Thymus (tissue), 11 donors: ENCODE results near the gene APOL6. TPM values are rescaled to one million over a fixed set of nuclear protein-coding genes. Genes with fewer than 3 reads are reported as not detected.
A peak's percentile ranks its signal among the peaks of the same experiment; 100 is the strongest.

Source experiments
- DNase-seq, 9 donors: peaks; one replicate each; pipeline ENCODE4 v3.0.0-alpha.2; 2013; ENCODE audit warnings: low spot score in 9 of 9, low read depth in 6 of 9, missing footprints in 1 of 9
- H3K27ac ChIP-seq, 2 donors: one replicate each; pipeline ENCODE4 v1.5.1; 2013; ENCODE audit warnings: control low read depth in 1 of 2, low read depth in 1 of 2, low read length in 1 of 2, mild to moderate bottlenecking in 1 of 2, moderate library complexity in 1 of 2
- H3K27me3 ChIP-seq, 2 donors: one replicate each; pipeline ENCODE4 v1.5.1; 2013; ENCODE audit warnings: low read length in 1 of 2; ENCODE audit not compliant: control insufficient read depth in 2 of 2, insufficient read depth in 1 of 2
- H3K36me3 ChIP-seq, 2 donors: one replicate each; pipeline ENCODE4 v1.5.1; 2013; ENCODE audit warnings: low read length in 1 of 2, mild to moderate bottlenecking in 1 of 2, moderate library complexity in 1 of 2; ENCODE audit not compliant: control insufficient read depth in 2 of 2, insufficient read depth in 2 of 2
- H3K4me1 ChIP-seq, 2 donors: one replicate each; pipeline ENCODE4 v1.5.1; 2013; ENCODE audit warnings: low read length in 2 of 2; ENCODE audit not compliant: control insufficient read depth in 2 of 2, insufficient read depth in 2 of 2
- H3K4me3 ChIP-seq, 2 donors: one replicate each; pipeline ENCODE4 v1.5.1; 2013; ENCODE audit warnings: low read length in 2 of 2, control low read depth in 1 of 2, mild to moderate bottlenecking in 1 of 2
- H3K9me3 ChIP-seq, 2 donors: one replicate each; pipeline ENCODE4 v1.5.1; 2013; ENCODE audit warnings: low read length in 1 of 2, mild to moderate bottlenecking in 1 of 2; ENCODE audit not compliant: control insufficient read depth in 2 of 2, insufficient read depth in 1 of 2
- WGBS: extraction: QIAGEN DNeasy Blood & Tissue Kit; methylation state at CpG from one replicate; pipeline ENCODE4 v1.1.7; 2013; 5-methylcytosine and 5-hydroxymethylcytosine counted together
- polyA plus RNA-seq: library from polyadenylated mRNA; stranded (reverse); fragments of 200-250 nt; gene quantifications from one replicate; pipeline ENCODE4 v1.2.3, GENCODE V29; 2013
- total RNA-seq: library from RNA; stranded (reverse); fragments of 120-200 nt; gene quantifications from one replicate; pipeline ENCODE4 v1.2.4, GENCODE V29; 2013
- donor health status: healthy.

Gene APOL6
- total and polyA plus RNA-seq, 2 donors = 9.3 to 19.8 TPM

- Histone ChIP-seq H3K4me1 (peaks cover 0 to under 1% of the 10 kb centered on the region in 2 donors), H3K36me3 (no peaks in the 10 kb centered on the region), H3K27ac (no peak overlapping the region), H3K27me3 (no peaks in the 10 kb centered on the region), H3K4me3 (no peak overlapping the region), H3K9me3 (no peaks in the 10 kb centered on the region)
- no peak for DNase-seq
- 91% methylated on average over 7 of the region's 7 CpGs for WGBS
Observed at GRCh38 chr22:35641494-35642120, 6.6 kb upstream of the APOL6 start.

GRCh38 chr22:35642305-35642741, 5.9 kb upstream of the APOL6 start:
- no peak for DNase-seq
- Histone ChIP-seq H3K27me3 (no peaks in the 10 kb centered on the region), H3K4me3 (no peak overlapping the region), H3K27ac (no peak overlapping the region), H3K36me3 (no peaks in the 10 kb centered on the region), H3K4me1 (peaks cover 0 to 8% of the 10 kb centered on the region in 2 donors), H3K9me3 (no peaks in the 10 kb centered on the region)
- WGBS = 95% methylated on average over 2 of the region's 2 CpGs

GRCh38 chr22:35643991-35644390, 4.3 kb upstream of the APOL6 start:
- Histone ChIP-seq H3K4me1 (peaks cover 3 to 20% of the 10 kb centered on the region in 2 donors), H3K9me3 (no peaks in the 10 kb centered on the region), H3K27me3 (no peaks in the 10 kb centered on the region), H3K36me3 (no peaks in the 10 kb centered on the region), H3K4me3 (no peak overlapping the region), H3K27ac (no peak overlapping the region)
- DNase-seq = no peak
- WGBS = 96% methylated on average over 1 of the region's 1 CpG

- H3K27me3 ChIP-seq = no peaks in the 10 kb centered on the region
- H3K4me1 ChIP-seq = peaks cover 7 to 26% of the 10 kb centered on the region in 2 donors
- no peak for DNase-seq
- H3K36me3 ChIP-seq = no peaks in the 10 kb centered on the region
- WGBS = 93% methylated on average over 4 of the region's 4 CpGs
- no peaks in the 10 kb centered on the region for H3K9me3 ChIP-seq
- H3K27ac ChIP-seq = no peak overlapping the region
- no peak overlapping the region for H3K4me3 ChIP-seq
Observed at GRCh38 chr22:35645646-35646045, 2.6 kb upstream of the APOL6 start.

GRCh38 chr22:35649026-35649553, 844 bp downstream of the APOL6 start:
- WGBS = 57% methylated on average over 7 of the region's 7 CpGs
- H3K27ac ChIP-seq = peak overlapping the region; percentile 91 to 97
- peaks cover 6 to 8% of the 10 kb centered on the region in 2 donors for H3K36me3 ChIP-seq
- DNase-seq = peak in 1 of 9 donors; percentile 34
- peak overlapping the region; percentile 68 to 73 for H3K4me3 ChIP-seq
- H3K4me1 ChIP-seq = peaks cover 7 to 26% of the 10 kb centered on the region in 2 donors
- H3K27me3 ChIP-seq = no peaks in the 10 kb centered on the region
- H3K9me3 ChIP-seq = peaks cover 2 to 6% of the 10 kb centered on the region in 2 donors

GRCh38 chr22:35649636-35650250, 1.5 kb downstream of the APOL6 start:
- Histone ChIP-seq H3K36me3 (peaks cover 8% of the 10 kb centered on the region in 2 donors), H3K4me1 (peaks cover 7 to 26% of the 10 kb centered on the region in 2 donors), H3K27ac (peak overlapping the region in 1 of 2 donors; percentile 25), H3K4me3 (peak overlapping the region; percentile 68 to 73), H3K9me3 (peaks cover 2 to 6% of the 10 kb centered on the region in 2 donors), H3K27me3 (no peaks in the 10 kb centered on the region)
- DNase-seq = no peak
- 88% methylated on average over 7 of the region's 7 CpGs for WGBS

- Histone ChIP-seq H3K27me3 (no peaks in the 10 kb centered on the region), H3K27ac (no peak overlapping the region), H3K4me1 (peaks cover 7 to 26% of the 10 kb centered on the region in 2 donors), H3K9me3 (peaks cover 2 to 6% of the 10 kb centered on the region in 2 donors), H3K4me3 (no peak overlapping the region), H3K36me3 (peaks cover 8 to 10% of the 10 kb centered on the region in 2 donors)
- no peak for DNase-seq
- WGBS = 91% methylated on average over 7 of the region's 7 CpGs
Observed at GRCh38 chr22:35651085-35651484, 2.8 kb downstream of the APOL6 start.

- DNase-seq = no peak
- Histone ChIP-seq H3K27ac (no peak overlapping the region), H3K9me3 (peaks cover 2 to 6% of the 10 kb centered on the region in 2 donors), H3K36me3 (peaks cover 31 to 35% of the 10 kb centered on the region in 2 donors), H3K4me3 (no peak overlapping the region), H3K4me1 (peaks cover 5 to 8% of the 10 kb centered on the region in 2 donors), H3K27me3 (no peaks in the 10 kb centered on the region)
- 98% methylated on average over 1 of the region's 1 CpG for WGBS
Observed at GRCh38 chr22:35653824-35654223, 5.6 kb downstream of the APOL6 start.

GRCh38 chr22:35656284-35656752, 8.1 kb downstream of the APOL6 start:
- Histone ChIP-seq H3K9me3 (peaks cover 0 to 9% of the 10 kb centered on the region in 2 donors), H3K36me3 (peaks cover 36 to 39% of the 10 kb centered on the region in 2 donors), H3K4me1 (peaks cover 7 to 21% of the 10 kb centered on the region in 2 donors), H3K27me3 (no peaks in the 10 kb centered on the region), H3K27ac (no peak overlapping the region), H3K4me3 (no peak overlapping the region)
- WGBS = 98% methylated on average over 5 of the region's 5 CpGs
- no peak for DNase-seq
